Right atrium auricular region (tissue), 2 donors: Measurements from ENCODE around the gene EDEM3. TPM values are rescaled to one million over a fixed set of nuclear protein-coding genes. Genes with fewer than 3 reads are reported as not detected.

Experiments used
- DNase-seq: peaks from one replicate; pipeline ENCODE4 v3.0.0-alpha.2; 2019; ENCODE audit warnings: low spot score
- H3K27ac ChIP-seq, 2 donors: fragments of 200-600 bp; sonication (generic); 1 replicate in 1 of 2; 2 replicates in 1 of 2; pipeline ENCODE4 v1.5.1; 2016 to 2019
- H3K27me3 ChIP-seq, 2 donors: fragments of 200-600 bp; sonication (generic); one replicate each; pipeline versions ENCODE4 v1.5.1 to v1.6.0; 2017 to 2019
- H3K36me3 ChIP-seq: fragments of 200-600 bp; sonication (generic); one replicate; pipeline ENCODE4 v1.5.1; 2016
- H3K4me1 ChIP-seq, 2 donors: fragments of 200-600 bp; sonication (generic); one replicate each; pipeline versions ENCODE4 v1.5.1 to v1.6.0; 2017 to 2019
- H3K4me3 ChIP-seq, 2 donors: fragments of 200-600 bp; sonication (generic); 1 replicate in 1 of 2; 2 replicates in 1 of 2; pipeline ENCODE4 v1.5.1; 2017 to 2019; ENCODE audit warnings: mild to moderate bottlenecking in 1 of 2, moderate library complexity in 1 of 2
- H3K9me3 ChIP-seq, 2 donors: fragments of 200-600 bp; sonication (generic); one replicate each; pipeline ENCODE4 v1.5.1; 2019
- total RNA-seq, 2 donors: library from RNA; depleted of rRNA; stranded (reverse); fragments of >200 nt; gene quantifications; one replicate each; pipeline ENCODE4 v1.1.0, GENCODE V29; 2016
- TF ChIP-seq, protein P1 (sequence below), 2 donors: fragments of 200-600 bp; sonication (generic); IDR thresholded peaks; one replicate each; pipeline ENCODE4 v1.5.1; 2019; ENCODE audit warnings: antibody characterized with exemption in 2 of 2

Gene EDEM3
- total RNA-seq, 2 donors from 2014 or later: 18.1 to 30.0 TPM

DNA sequence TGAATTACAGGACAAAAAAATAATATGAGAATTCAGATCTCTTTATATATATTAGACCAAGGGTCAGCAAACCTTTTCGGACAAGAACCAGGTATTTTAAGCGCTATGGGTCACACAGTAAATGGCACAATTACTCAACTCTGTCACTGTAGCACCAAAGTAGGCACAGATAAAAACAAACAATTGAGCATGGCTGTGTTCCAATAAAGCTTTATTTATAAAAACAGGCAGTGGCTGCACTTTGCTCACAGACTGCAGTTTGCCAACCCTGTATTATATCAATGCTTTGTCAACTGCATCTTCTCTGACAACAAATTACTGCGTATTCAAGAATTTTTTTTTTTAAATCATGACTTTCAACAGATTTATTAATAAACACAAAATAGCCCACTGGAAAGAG lies 29.8 kb downstream of the EDEM3 start:
- Histone ChIP-seq H3K9me3 (no peaks in the 10 kb centered on the region), H3K4me1 (no peaks in the 10 kb centered on the region), H3K4me3 (no peak overlapping the region), H3K27me3 (no peaks in the 10 kb centered on the region), H3K27ac (no peak overlapping the region), H3K36me3 (peaks cover 32% of the 10 kb centered on the region)
- DNase-seq: no peak
- TF ChIP-seq, protein P1, sequence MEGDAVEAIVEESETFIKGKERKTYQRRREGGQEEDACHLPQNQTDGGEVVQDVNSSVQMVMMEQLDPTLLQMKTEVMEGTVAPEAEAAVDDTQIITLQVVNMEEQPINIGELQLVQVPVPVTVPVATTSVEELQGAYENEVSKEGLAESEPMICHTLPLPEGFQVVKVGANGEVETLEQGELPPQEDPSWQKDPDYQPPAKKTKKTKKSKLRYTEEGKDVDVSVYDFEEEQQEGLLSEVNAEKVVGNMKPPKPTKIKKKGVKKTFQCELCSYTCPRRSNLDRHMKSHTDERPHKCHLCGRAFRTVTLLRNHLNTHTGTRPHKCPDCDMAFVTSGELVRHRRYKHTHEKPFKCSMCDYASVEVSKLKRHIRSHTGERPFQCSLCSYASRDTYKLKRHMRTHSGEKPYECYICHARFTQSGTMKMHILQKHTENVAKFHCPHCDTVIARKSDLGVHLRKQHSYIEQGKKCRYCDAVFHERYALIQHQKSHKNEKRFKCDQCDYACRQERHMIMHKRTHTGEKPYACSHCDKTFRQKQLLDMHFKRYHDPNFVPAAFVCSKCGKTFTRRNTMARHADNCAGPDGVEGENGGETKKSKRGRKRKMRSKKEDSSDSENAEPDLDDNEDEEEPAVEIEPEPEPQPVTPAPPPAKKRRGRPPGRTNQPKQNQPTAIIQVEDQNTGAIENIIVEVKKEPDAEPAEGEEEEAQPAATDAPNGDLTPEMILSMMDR (IDR thresholded peaks at IDR 0.05): no peak

DNA sequence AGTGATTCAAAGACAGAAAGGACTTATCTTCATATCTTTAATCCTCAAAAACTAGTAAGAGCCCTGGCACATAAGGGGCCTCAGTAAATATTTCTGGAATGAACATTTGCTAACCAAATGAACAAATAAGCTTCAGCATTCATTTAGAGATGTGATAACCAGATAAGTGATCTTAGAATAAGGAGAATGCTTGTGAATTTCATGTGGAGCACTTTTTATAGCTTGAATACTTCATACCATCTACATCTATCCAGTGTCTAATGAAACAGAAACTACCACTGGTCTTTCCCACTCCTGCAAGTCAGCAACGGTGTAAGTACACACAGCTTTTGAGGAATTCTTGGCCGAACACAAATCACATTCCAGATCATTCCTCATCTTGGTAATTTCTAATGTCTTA lies 38.5 kb downstream of the EDEM3 start:
- H3K4me3 ChIP-seq: no peak overlapping the region
- no peaks in the 10 kb centered on the region for H3K9me3 ChIP-seq
- H3K27me3 ChIP-seq: no peaks in the 10 kb centered on the region
- TF ChIP-seq, protein P1 (IDR thresholded peaks at IDR 0.05): no peak
- no peaks in the 10 kb centered on the region for H3K4me1 ChIP-seq
- DNase-seq: no peak
- peaks cover 88% of the 10 kb centered on the region for H3K36me3 ChIP-seq
- no peak overlapping the region for H3K27ac ChIP-seq

DNA sequence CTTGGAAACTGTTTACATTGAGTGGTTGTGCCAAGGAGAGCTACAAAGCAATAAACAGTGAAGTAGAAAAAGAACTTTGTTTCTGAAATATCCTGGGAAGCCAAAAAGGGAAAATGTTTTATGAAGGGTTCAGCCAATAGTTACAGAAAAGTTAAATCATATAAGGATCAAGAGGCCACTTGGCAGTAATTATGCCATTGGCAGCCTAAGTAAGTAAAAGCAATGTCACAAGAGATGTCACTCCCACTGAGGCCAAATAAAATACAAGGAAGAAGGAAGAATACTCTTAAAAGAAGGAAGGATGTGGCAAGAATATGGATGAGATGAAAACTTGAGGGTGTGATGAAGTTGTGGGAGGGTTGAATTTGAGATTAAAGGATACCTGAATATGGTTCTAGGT lies 45.2 kb downstream of the EDEM3 start:
- H3K4me1 ChIP-seq: no peaks in the 10 kb centered on the region
- no peaks in the 10 kb centered on the region for H3K9me3 ChIP-seq
- H3K36me3 ChIP-seq: peaks cover 74% of the 10 kb centered on the region
- no peak overlapping the region for H3K27ac ChIP-seq
- TF ChIP-seq, protein P1 (IDR thresholded peaks at IDR 0.05): no peak
- no peak for DNase-seq
- H3K27me3 ChIP-seq: no peaks in the 10 kb centered on the region
- no peak overlapping the region for H3K4me3 ChIP-seq

DNA sequence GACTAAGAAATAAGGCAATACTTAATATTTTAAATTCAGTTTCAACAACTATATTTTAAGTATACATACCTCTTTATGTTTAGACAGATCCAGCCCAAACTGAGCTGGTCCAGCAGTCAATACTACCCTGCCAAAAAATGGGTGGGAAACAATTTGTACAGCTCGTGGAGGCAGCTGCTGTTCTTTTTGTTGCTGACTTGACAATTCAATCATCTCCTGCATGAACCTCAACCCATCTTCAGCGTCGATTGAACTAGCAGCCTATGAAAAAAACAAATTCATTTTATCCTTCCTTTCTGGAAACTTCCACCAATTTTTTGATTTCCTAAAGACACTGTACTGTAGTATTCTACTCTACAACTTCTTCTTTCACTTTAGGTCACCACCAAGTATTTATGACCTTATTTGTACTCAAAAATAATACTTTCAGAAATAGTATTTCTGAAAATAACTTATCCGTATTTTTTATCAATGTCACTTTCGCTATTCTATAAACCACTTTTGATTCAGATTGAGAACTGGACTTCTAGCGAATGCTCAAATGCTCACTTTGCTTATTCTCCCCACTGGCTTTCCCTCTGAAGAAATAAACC lies 46.5 kb downstream of the EDEM3 start:
- DNase-seq: no peak
- H3K9me3 ChIP-seq: no peaks in the 10 kb centered on the region
- H3K27ac ChIP-seq: no peak overlapping the region
- no peaks in the 10 kb centered on the region for H3K27me3 ChIP-seq
- H3K4me3 ChIP-seq: no peak overlapping the region
- peaks cover 74% of the 10 kb centered on the region for H3K36me3 ChIP-seq
- H3K4me1 ChIP-seq: no peaks in the 10 kb centered on the region
- TF ChIP-seq, protein P1 (IDR thresholded peaks at IDR 0.05): no peak

DNA sequence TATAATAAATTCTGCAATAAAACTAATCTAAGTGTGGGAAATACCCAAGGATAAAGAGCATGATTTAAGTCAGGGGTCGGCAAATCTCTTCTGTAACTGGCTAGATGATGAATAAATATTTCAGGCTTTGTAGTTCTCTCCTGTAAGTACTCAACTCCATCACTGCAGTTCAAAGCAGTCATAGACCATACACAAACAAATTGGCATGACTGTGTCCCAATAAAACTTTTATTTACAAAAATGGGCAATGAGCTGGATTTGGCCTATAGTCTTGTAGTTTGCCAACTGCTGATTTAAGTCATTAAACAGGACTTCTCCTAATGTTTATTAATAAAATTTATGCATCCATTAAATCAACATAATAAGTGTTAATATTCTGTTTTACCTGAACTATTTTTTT lies 49.4 kb downstream of the EDEM3 start:
- Histone ChIP-seq H3K9me3 (no peaks in the 10 kb centered on the region), H3K27me3 (no peaks in the 10 kb centered on the region), H3K36me3 (peaks cover 62% of the 10 kb centered on the region), H3K27ac (no peak overlapping the region), H3K4me1 (no peaks in the 10 kb centered on the region), H3K4me3 (no peak overlapping the region)
- TF ChIP-seq, protein P1 (IDR thresholded peaks at IDR 0.05): no peak
- no peak for DNase-seq

DNA sequence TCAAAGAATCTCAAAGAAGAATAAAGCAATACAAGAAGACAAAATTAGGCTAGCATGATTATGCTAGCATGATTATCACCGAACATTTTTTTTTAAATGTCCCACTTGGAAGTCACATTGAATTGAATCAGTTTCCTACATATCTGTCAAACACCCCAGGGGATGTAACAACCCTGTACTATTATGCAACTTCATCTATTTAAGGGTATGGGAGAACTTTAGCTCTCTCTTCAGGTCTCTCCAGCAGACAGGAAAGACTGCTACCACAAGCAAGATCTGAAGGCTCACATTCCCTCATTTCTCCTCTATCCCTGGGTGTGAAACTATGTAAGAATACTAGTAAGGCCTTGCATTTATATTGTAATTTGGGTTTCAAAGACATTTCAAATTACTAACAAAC lies 52.8 kb downstream of the EDEM3 start:
- Histone ChIP-seq H3K9me3 (no peaks in the 10 kb centered on the region), H3K27ac (no peak overlapping the region), H3K4me3 (no peak overlapping the region), H3K36me3 (peaks cover 29% of the 10 kb centered on the region), H3K27me3 (no peaks in the 10 kb centered on the region), H3K4me1 (no peaks in the 10 kb centered on the region)
- no peak for DNase-seq
- TF ChIP-seq, protein P1 (IDR thresholded peaks at IDR 0.05): no peak
